Subcutaneous adipose tissue (tissue), 4 donors: Measurements from ENCODE around the gene LRMDA. TPM values are rescaled to one million over a fixed set of nuclear protein-coding genes. Genes with fewer than 3 reads are reported as not detected.

Experiments used
- total RNA-seq, 4 donors: library from RNA; depleted of rRNA; stranded (reverse); fragments of >200 nt; gene quantifications; one replicate each; pipeline ENCODE4 v1.1.0, GENCODE V29; 2016
- TF ChIP-seq, protein P1 (sequence below): fragments of 450-650 bp; IDR thresholded peaks from one replicate; pipeline ENCODE4 v1.5.1; 2016; ENCODE audit warnings: low read depth, mild to moderate bottlenecking, control low read depth, antibody characterized with exemption, moderate library complexity

LRMDA gene
- total RNA-seq, 4 donors from 2014 or later, result 17.4 to 92.1 (median 22.8) TPM

DNA sequence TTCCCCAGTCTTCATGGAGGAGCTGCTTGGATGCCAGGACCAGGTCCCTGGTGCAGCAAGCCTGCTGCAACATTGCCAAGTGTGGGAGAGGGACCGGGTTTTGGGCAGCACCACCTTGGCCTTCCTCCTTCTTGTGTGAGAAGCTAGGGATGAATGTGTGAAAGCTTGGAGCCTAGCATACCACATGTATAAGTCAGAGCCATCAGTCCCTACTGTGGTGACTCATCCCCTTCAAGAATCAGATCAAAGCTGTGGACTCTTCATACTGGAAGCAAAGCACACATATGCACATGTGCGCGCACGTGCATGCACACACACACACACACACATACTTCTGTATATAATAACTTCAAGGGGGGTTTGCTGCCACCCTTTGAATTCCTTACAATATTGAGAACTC is 527.8 kb downstream of the LRMDA start:
- TF ChIP-seq, protein P1, sequence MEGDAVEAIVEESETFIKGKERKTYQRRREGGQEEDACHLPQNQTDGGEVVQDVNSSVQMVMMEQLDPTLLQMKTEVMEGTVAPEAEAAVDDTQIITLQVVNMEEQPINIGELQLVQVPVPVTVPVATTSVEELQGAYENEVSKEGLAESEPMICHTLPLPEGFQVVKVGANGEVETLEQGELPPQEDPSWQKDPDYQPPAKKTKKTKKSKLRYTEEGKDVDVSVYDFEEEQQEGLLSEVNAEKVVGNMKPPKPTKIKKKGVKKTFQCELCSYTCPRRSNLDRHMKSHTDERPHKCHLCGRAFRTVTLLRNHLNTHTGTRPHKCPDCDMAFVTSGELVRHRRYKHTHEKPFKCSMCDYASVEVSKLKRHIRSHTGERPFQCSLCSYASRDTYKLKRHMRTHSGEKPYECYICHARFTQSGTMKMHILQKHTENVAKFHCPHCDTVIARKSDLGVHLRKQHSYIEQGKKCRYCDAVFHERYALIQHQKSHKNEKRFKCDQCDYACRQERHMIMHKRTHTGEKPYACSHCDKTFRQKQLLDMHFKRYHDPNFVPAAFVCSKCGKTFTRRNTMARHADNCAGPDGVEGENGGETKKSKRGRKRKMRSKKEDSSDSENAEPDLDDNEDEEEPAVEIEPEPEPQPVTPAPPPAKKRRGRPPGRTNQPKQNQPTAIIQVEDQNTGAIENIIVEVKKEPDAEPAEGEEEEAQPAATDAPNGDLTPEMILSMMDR, result no peak

DNA sequence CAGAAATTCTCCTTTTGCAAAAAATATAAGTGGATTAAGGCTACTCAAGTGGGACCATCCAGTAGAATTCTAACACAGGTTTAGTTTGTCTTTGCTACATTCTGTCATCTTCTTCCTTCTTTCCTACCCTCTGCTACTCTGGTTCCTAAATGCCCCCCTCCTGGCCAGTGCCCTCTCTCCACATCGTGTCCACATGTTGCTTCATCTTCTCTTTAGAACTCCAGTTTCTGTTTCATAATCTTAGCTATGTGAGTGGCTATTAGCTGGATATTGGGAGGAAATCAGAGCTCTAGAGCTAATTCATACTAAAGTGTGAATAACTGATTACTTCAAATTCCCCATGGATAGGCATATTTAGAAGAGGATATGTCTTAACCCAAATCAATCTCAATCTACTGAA is 528.5 kb downstream of the LRMDA start:
- TF ChIP-seq, protein P1, result no peak

DNA sequence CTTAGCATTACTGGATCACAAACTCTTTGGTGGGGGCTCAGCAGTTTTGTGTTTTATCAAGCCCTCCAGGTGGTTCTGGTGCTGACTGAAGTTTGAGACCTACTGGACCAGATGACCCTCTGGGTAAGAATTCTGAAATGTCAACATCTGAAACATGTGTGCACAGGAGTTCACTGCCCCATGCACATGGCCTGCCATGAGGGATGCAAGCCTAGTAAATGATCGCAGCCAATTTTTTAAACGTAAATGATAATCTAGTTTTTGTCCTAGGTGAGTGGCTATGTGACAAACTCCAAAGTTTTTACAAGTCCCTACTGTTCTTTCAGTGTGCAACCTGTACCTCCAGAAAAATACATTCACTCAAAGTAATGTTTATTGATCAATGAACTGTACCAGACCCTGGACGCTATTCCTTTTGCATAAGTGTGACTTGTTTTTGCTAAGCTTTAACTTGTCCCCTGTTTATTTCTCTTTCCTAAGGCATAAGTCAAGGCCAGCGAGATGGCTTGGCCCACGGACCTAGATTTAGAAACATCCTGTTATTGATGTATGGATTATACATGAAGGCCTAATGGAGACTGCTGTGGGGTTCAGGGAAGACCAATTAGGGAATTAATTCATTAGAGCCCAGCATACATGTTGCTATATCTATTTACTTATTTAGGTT is 531.1 kb downstream of the LRMDA start:
- TF ChIP-seq, protein P1, result no peak

DNA sequence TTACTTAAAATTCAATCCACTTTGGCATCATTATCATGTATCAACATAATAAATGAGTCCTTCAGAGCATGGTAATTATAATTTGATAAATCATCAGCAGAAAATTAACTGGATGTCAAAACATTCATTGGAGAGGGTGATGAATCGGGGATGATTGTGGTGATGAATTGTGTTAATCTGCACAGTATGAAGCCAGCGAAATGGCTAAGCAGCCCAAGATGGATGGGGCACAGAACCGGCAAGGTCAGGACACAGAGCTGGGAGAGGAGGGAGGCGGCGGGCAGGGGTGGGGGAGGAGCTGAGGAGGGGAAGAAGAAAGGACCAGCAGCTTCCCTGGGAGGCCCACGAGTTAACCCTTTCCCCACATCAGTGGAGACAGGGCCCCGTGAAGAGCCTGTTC is 536.1 kb downstream of the LRMDA start:
- TF ChIP-seq, protein P1, result no peak

DNA sequence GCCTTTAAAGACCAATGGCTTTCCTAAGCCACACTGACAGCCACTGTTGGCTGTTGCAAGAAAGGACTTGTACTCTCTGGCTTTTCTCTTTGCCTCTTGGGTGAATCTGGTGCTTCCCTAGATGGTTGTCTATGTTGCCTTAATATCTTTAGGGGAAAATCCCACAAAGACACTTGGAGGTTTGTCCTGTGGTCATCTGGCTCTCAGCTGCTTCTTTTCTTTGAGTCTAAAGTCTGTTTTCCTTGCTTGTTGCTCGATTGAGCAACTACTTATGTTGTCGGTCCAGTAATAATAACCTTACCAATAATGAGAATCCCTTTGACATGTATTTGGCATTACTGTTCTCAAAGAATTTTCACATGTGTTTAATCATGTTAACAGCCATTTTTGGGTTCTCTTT is 537.6 kb downstream of the LRMDA start:
- TF ChIP-seq, protein P1, result no peak

DNA sequence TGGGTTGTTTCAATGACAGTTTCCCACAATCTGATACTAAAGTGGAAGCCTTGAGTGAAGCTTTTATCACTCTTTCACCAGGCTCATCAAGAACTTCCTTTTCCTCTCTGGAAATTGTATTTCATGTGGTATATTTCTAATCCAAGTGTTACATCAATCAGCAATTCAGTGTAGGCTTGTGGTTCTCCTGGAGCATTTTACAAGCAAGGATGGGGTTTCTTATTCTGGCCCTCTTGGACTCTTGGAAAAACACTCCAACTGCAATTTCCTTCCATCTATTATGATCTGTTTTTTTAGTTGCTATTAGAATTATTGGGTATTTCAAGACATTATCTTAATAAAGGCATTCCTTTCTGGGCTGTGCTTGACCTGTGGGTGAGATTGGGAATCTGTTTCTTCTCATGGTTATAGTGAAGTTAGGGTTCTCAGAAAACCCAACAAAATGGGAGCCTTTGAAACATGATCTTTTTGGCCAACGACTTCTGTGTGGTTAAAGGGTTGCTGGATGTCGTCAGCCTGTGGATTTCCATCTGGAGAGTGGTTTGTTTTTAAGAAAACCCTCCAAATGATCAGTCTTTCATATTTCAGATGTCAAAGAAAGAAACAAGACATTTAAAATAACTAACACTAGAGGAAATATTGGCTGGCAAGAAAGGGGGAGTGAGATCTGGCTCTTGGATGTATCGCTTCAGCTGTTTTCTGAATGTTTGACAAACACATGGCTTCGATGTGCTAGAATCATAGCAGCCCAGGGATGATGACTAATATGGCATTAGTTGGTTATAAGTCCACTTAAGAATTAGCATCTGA is 540.2 kb downstream of the LRMDA start:
- TF ChIP-seq, protein P1, result no peak

DNA sequence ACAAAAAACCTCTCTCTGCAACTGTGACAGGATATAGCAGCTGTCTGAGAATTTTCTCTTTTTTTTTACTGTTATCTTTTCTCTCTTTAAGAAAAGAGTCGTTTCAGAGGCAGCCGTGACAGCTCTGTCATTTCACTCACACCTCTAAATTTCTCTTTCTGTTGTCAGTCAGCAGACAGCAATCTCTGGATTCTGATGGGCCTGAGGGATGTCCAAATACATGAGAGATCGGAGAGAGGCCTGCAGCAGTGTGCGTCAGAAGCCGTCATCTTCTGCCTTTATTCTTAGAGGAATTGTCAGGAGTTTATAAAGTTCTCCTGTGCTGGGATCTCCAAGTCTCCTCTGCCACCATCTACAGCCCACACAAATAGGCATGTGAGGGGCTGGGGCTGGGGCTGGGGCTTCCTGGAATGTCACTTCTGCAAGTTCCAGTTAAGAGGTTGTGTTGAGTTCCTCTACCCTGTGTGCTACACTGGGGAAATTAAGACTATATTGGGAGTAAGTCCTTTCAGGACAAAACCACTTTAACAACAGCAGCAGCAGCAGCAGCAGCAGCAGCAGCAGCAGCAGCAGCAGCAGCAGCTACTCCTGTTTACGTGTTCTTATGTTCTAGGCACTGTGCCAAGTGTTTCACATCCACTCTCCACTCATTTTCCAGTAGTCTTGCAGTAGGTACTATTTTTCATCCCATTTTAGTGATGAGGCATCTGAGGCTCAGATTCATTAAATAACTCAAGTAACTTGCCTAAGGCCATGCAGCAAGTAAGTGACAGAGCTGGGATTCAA is 541.3 kb downstream of the LRMDA start:
- TF ChIP-seq, protein P1, result no peak
